Smooth muscle cell (in vitro differentiated cells): ENCODE measurements around the gene ABCB1. TPM values are rescaled to one million over a fixed set of nuclear protein-coding genes. Genes with fewer than 3 reads are reported as not detected.

Experiments used
- DNase-seq: peaks from one replicate; lab custom pipeline; 2025; ENCODE audit not compliant: unreplicated experiment; lab: John Stamatoyannopoulos, UW
- H2AFZ ChIP-seq: fragments of 200-600 bp; sonication (generic); 2 replicates; pipeline ENCODE4 v1.6.0; 2016; ENCODE audit warnings: antibody characterized with exemption, low read depth, mild to moderate bottlenecking
- H3F3A ChIP-seq: fragments of 200-600 bp; sonication (generic); 2 replicates; pipeline ENCODE4 v1.6.0; 2017; ENCODE audit warnings: antibody characterized with exemption, low read depth
- H3K27ac ChIP-seq: fragments of 200-600 bp; sonication (generic); 2 replicates; pipeline ENCODE4 v1.5.1; 2016; ENCODE audit warnings: low read depth, mild to moderate bottlenecking
- H3K27me3 ChIP-seq: fragments of 200-600 bp; sonication (generic); 2 replicates; pipeline ENCODE4 v1.6.1; 2016; ENCODE audit warnings: low read depth, mild to moderate bottlenecking
- H3K36me3 ChIP-seq: fragments of 200-600 bp; sonication (generic); 2 replicates; pipeline ENCODE4 v1.5.1; 2016; ENCODE audit warnings: low read depth
- H3K4me1 ChIP-seq: fragments of 200-600 bp; sonication (generic); 2 replicates; pipeline ENCODE4 v1.5.1; 2016; ENCODE audit warnings: low read depth
- H3K4me2 ChIP-seq: fragments of 200-600 bp; sonication (generic); 2 replicates; pipeline ENCODE4 v1.6.0; 2016; ENCODE audit warnings: mild to moderate bottlenecking
- H3K4me3 ChIP-seq: fragments of 200-600 bp; sonication (generic); 2 replicates; pipeline ENCODE4 v1.5.1; 2016; ENCODE audit warnings: mild to moderate bottlenecking
- H3K79me2 ChIP-seq: fragments of 200-600 bp; sonication (generic); 2 replicates; pipeline ENCODE4 v1.6.0; 2016; ENCODE audit warnings: low read depth, mild to moderate bottlenecking
- H3K9ac ChIP-seq: fragments of 200-600 bp; sonication (generic); 2 replicates; pipeline ENCODE4 v1.6.0; 2016; ENCODE audit warnings: low read depth
- H3K9me3 ChIP-seq: fragments of 200-600 bp; sonication (generic); replicated peaks from 2 replicates; pipeline ENCODE4 v1.5.1; 2016; ENCODE audit warnings: low read depth
- H4K20me1 ChIP-seq: fragments of 200-600 bp; sonication (generic); 2 replicates; pipeline ENCODE4 v1.6.0; 2016; ENCODE audit warnings: low read depth
- CTCF ChIP-seq: fragments of 200-600 bp; sonication (generic); IDR thresholded peaks from 2 replicates; pipeline ENCODE4 v1.5.1; 2017; ENCODE audit warnings: borderline replicate concordance, mild to moderate bottlenecking, antibody characterized with exemption; ENCODE audit not compliant: insufficient read depth, poor library complexity, severe bottlenecking
- WGBS: methylation state at CpG from one replicate; pipeline ENCODE4 v1.1.7; 2016; ENCODE audit warnings: low lambda C conversion rate; 5-methylcytosine and 5-hydroxymethylcytosine counted together
- polyA plus RNA-seq: library from polyadenylated mRNA; unstranded; fragments of >200 nt; fragmentation: Nextera tagmentation; extraction: Ambion mirVana; gene quantifications from 2 replicates; pipeline ENCODE4 v1.2.1, GENCODE V29; 2016
- total RNA-seq: library from RNA; depleted of rRNA; stranded (reverse); fragments of >200 nt; gene quantifications from 2 replicates; pipeline ENCODE4 v1.2.3, GENCODE V29; 2014

ABCB1 gene
- total and polyA plus RNA-seq, 2 experiments from 2014 or later, result 1.4 to 10.0 TPM

GRCh38 chr7:87545760-87546159 is 54.9 kb downstream of the ABCB1 start:
- H3K9me3 ChIP-seq, result no peaks in the 10 kb centered on the region
- no peaks in the 10 kb centered on the region for H3K36me3 ChIP-seq
- H3F3A ChIP-seq, result no peaks in the 10 kb centered on the region
- H3K4me3 ChIP-seq, result no peak overlapping the region
- TF ChIP-seq CTCF, result no peak
- no peak overlapping the region for H3K27ac ChIP-seq
- H4K20me1 ChIP-seq, result no peaks in the 10 kb centered on the region
- no peaks in the 10 kb centered on the region for H3K4me1 ChIP-seq
- no peaks in the 10 kb centered on the region for H3K27me3 ChIP-seq
- 94% methylated on average over 6 of the region's 6 CpGs for WGBS
- no peak overlapping the region for H3K4me2 ChIP-seq
- no peaks in the 10 kb centered on the region for H3K79me2 ChIP-seq
- no peak overlapping the region for H2AFZ ChIP-seq
- H3K9ac ChIP-seq, result no peak overlapping the region
- DNase-seq, result no peak

DNA sequence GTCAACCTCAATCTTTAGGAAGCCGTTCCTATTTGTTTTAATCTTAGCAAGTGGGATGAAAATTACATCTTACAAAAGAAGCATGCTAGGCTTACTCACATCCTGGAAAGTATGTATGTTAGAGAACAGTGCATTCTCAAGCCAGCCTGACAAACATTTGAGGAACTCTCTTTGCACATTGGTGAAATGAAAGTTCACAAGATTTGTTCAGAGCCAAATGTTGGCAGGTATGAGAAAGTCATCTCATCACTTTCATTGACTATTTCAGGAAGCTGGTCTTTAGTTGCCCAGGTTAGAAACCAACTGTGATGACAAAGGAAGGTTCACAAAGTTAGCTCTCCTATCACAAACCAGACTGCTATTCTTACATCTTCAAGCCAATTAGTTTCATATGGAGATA is 57.1 kb downstream of the ABCB1 start:
- no peak for TF ChIP-seq CTCF
- 63% methylated on average over 1 of the region's 1 CpG for WGBS
- DNase-seq, result no peak
- H3K4me1 ChIP-seq, result no peaks in the 10 kb centered on the region
- H3K27ac ChIP-seq, result no peak overlapping the region
- no peaks in the 10 kb centered on the region for H3K36me3 ChIP-seq
- H3K4me2 ChIP-seq, result no peak overlapping the region
- no peak overlapping the region for H3K4me3 ChIP-seq
- H3K27me3 ChIP-seq, result no peaks in the 10 kb centered on the region
- no peaks in the 10 kb centered on the region for H3K9me3 ChIP-seq
- H4K20me1 ChIP-seq, result no peaks in the 10 kb centered on the region
- no peak overlapping the region for H3K9ac ChIP-seq
- H3F3A ChIP-seq, result no peaks in the 10 kb centered on the region
- H2AFZ ChIP-seq, result no peak overlapping the region
- H3K79me2 ChIP-seq, result no peaks in the 10 kb centered on the region

GRCh38 chr7:87541648-87542047 is 59.0 kb downstream of the ABCB1 start:
- DNase-seq, result no peak
- WGBS, result 96% methylated on average over 1 of the region's 1 CpG
- no peak overlapping the region for H2AFZ ChIP-seq
- H3K9me3 ChIP-seq, result no peaks in the 10 kb centered on the region
- no peak overlapping the region for H3K27ac ChIP-seq
- no peaks in the 10 kb centered on the region for H3F3A ChIP-seq
- H4K20me1 ChIP-seq, result no peaks in the 10 kb centered on the region
- TF ChIP-seq CTCF, result no peak
- H3K27me3 ChIP-seq, result no peaks in the 10 kb centered on the region
- H3K4me1 ChIP-seq, result no peaks in the 10 kb centered on the region
- H3K9ac ChIP-seq, result no peak overlapping the region
- no peaks in the 10 kb centered on the region for H3K79me2 ChIP-seq
- no peak overlapping the region for H3K4me3 ChIP-seq
- H3K36me3 ChIP-seq, result no peaks in the 10 kb centered on the region
- H3K4me2 ChIP-seq, result no peak overlapping the region

GRCh38 chr7:87538052-87538451 is 62.6 kb downstream of the ABCB1 start:
- 88% methylated on average over 1 of the region's 1 CpG for WGBS
- no peak overlapping the region for H3K4me3 ChIP-seq
- TF ChIP-seq CTCF, result no peak
- no peaks in the 10 kb centered on the region for H3K36me3 ChIP-seq
- no peaks in the 10 kb centered on the region for H4K20me1 ChIP-seq
- no peak overlapping the region for H3K9ac ChIP-seq
- H3K27me3 ChIP-seq, result no peaks in the 10 kb centered on the region
- no peak overlapping the region for H3K27ac ChIP-seq
- H2AFZ ChIP-seq, result no peak overlapping the region
- no peaks in the 10 kb centered on the region for H3K9me3 ChIP-seq
- no peak overlapping the region for H3K4me2 ChIP-seq
- no peaks in the 10 kb centered on the region for H3F3A ChIP-seq
- DNase-seq, result no peak
- no peaks in the 10 kb centered on the region for H3K79me2 ChIP-seq
- H3K4me1 ChIP-seq, result no peaks in the 10 kb centered on the region
